GM19397 (cell line): Measurements from ENCODE around the gene DCK.
"Not testable (repeated sequence)": the region's sequence is repeated elsewhere in the genome, so short reads cannot be mapped to it uniquely, and the experiment has no call there.

Experiments
- ATAC-seq: cut with Tn5 transposase; IDR thresholded peaks from one replicate; pipeline ENCODE4 v1.9.1; 2021; ENCODE audit warnings: mild to moderate bottlenecking, moderate library complexity; ENCODE audit not compliant: unreplicated experiment

The DCK gene

DNA sequence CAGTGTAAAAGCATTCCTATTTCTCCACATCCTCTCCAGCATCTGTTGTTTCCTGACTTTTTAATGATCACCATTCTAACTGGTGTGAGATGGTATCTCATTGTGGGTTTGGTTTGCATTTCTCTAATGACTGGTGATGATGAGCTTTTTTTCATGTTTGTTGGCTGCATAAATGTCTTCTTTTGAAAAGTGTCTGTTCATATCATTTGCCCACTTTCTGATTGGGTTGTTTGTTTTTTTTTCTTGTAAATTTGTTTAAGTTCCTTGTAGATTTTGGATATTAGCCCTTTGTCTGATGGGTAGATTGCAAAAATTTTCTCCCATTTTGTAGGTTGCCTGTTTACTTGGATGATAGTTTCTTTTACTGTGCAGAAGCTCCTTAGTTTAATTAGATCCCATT lies 6.2 kb downstream of the DCK start:
- ATAC-seq = not testable (repeated sequence)

DNA sequence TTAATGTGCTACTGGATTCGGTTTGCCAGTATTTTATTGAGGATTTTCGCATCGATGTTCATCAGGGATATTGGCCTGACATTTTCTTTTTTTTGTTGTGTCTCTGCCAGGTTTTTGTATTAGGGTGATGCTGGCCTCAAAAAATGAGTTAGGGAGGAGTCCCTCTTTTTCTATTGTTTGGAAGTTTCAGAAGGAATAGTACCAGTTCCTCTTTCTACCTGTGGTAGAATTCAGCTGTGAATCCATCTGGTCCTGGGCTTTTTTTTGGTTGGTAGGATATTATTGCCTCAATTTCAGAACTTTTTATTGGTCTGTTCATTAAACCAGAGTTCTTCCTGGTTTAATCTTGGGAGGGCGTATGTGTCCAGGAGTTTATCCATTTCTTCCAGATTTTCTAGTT lies 7.9 kb downstream of the DCK start:
- ATAC-seq = not testable (repeated sequence)

DNA sequence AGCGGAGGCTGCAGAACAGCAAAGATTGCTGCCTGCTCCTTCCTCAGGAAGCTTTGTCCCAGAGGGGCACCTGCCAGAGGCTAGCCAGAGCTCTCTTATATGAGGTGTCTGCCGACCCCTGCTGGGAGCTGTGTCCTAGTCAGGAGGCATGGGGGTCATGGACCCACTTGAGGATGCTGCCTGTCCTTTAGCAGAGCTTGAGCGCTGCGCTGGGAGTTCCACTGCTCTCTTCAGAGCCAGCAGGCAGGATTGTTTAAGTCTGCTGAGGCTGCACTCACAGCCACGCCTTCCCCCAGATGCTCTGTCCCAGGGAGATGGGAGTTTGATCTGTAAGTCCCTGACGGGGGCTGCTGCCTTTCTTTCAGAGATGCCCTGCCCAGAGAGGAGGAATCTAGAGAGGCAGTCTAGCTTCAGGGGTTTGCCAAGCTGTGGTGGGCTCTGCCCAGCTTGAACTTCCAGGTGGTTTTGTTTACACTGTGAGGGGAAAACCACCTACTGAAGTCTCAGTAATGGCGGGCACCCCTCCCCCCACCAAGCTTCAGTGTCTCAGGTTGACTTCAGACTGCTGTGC lies 10.9 kb downstream of the DCK start:
- peak; percentile 40 for ATAC-seq

DNA sequence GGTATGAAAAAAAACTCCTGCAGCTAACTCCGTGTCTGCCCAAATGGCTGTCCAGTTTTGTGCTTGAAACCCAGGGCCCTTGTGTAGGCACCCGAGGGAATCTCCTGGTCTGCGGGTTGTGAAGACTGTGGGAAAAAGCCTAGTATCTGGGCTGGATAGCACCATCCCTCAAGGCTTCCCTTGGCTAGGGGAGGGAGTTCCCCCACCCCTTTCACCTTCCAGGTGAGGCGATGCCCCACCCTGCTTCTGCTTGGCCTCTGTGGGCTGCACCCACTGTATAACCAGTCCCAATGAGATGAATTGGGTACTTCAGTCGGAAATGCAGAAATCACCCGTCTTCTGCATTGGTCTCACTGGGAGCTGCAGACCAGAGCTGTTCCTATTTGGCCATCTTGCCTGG lies 11.6 kb downstream of the DCK start:
- ATAC-seq = not testable (repeated sequence)

DNA sequence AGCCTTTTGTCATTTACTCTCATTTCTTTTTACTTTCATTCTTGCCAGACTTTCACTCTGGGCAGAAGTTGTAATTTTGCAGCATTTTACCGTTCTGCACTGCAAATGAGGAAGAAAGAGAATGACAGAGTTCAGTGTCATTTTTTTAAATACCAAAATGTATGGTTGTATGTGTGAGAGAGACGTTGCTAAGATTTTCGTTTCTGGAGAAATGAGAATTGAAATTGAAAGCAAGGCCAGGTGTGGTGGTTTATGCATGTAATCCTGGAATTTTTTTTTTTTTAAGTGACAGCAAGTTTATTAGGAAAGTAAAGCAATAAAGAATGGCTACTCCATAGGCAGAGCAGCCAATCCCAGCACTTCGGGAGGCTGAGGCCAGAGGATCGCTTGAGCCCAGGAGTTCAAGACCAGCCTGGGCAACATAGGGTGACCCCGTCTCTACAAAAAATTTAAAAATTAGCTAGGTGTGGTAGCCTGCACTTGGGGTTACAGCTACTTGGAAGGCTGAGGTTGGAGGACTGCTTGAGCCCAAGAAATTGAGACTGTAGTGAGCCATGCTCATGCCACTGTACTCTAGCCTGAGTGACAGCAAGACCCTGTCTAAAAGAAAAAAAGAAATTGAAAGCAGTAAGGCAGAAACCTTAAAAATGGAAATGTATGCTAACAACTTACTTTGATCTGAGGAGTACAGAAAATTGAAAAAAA lies 12.9 kb downstream of the DCK start:
- peak; percentile 75 for ATAC-seq

DNA sequence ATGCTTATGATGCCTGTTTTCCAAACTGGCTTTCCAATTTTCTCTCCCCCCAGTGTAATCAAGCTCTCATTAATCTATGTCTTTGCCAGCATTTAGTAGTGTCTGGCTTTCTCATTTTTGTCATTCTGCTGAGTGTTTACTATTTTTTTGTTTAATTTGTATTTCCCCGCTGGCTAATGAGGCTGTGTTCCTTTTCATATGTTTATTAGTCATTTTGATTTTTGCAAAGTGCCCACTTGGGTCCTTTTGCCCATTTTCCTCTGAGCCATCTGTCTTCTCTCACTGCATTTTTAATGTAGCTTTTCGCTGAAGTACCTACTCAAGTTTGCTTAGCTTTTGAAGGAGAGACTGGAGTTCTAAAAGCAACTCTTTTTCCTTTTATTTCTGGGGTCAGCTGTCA lies 14.7 kb downstream of the DCK start:
- no peak for ATAC-seq

DNA sequence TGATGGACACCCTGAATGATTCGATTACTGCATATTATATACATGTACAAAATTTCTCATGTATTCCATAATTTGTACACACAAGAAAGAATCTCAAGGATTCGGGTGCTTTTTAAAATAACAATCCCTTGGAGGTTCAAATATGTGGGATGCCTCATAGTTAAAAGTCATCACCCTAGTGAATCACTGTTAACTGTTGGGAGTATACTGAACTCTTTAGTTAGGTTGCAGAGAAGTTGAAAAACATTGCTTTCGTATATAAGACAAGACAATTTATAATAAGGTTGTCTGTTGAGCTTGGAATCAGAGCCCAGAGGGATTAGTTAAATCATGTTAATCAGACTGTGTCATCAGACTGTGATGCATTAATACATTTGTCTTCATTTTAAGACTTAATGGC lies 15.6 kb downstream of the DCK start:
- no peak for ATAC-seq

DNA sequence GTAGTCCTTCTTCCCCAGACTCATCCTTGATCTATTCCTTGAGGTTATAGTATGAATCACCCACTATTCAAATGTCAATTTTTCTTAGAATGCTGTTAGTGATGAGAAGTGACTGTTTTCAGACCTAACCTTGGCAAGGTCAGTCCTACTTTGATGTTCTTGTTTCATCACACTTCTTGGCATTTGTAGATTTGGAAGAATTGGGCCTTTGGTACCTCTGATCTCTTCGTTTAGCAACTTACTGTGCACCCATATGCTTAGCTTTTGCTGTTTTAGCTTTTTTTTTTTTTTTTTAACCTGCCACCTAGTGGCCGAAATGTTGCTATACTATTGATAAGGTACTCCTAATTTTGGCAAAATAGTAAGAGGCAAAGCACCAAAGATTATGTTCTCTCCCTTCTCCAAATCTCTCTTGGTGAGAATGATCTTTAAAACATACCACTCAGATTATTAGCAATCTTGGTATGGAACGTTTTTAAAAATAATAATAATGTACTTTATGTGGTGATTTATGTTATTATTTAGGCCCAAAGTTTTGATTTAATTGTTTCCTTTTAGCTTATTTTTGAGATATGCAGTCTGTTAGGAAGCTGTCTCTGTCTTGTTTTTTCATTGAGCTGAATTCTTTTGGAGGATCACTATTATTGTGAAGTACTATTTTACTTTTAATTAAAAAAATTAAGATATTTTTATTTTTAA lies 16.6 kb downstream of the DCK start:
- ATAC-seq = no peak

DNA sequence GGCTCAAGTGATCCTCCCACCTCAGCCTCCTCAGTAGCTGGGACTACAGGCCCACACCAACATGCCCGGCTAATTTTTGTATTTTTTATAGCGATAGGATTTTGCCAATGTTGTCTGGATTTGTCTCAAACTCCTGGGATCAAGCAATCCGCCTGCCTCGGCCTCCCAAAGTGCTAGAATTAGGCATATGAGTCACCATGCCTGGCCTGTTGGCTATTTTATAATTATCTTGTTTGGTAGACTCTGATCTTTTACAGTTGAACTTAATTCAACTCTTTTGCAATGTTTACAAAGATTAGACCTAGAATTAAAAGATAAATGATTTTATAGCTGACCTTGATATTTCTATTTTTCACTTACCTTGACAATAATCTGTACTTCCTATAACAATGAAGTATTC lies 18.0 kb downstream of the DCK start:
- ATAC-seq = no peak

DNA sequence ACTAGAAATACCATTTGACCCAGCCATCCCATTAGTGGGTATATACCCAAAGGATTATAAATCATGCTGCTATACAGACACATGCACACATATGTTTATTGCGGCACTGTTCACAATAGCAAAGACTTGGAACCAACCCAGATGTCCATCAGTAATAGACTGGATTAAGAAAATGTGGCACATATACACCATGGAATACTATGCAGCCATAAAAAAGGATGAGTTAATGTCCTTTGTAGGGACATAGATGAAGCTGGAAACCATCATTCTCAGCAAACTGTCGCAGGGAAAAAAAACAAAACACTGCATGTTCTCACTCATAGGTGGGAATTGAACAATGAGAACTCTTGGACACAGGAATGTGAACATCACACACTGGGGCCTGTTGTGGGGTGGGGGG lies 23.9 kb downstream of the DCK start:
- ATAC-seq = not testable (repeated sequence)

DNA sequence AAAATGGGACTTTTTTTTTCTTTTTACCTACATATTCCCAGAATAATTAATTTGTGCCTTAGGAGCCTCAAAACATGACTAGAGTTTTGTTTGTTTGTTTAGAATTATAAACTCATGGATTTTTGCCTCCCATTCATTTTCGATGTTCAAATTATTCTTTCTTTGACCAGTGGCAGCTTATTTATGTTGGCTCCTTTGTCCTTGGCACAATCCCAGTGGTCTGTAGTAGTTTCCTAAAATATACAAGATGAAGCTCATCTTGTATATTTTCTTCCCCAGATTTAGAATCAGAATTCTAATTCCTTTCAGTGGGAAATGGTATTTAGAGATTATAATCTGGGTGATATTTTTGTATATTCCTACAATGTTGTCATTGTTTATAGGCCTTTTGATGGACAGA lies 27.2 kb downstream of the DCK start:
- ATAC-seq = no peak

DNA sequence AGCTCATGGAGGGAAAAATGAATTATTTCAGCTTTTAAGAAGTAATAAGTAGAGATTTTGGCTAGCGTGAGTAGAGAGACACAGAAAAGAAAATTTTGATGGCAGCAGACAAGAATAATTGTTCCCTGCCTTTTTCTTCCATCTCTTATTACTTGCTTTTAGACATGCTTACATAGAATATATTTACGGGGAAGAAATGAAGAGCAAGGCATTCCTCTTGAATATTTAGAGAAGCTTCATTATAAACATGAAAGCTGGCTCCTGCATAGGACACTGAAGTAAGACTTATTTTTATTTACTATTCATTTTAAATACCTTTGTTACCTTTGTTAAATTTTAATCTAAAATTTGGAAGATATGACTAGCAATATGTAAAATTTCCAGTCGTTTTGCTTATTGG lies 32.2 kb downstream of the DCK start:
- ATAC-seq = no peak

DNA sequence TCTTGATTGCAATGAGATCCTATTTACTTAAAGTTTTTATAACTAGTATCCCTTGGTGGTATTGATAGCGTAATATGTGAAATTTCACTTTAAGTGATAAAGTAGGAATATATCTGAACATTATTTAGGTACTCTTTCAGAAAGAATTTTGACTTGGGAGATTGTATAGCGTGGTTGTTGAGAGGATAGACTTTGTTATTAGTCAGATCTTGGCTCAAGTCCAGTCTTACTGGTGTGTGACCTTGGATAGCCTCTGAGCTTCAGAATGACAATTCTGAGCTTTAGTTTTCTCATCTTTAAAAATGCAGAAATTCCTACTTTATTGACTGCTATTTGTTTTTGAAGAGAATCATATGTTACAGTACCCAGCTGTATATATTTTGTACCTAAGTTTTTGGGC lies 32.6 kb downstream of the DCK start:
- ATAC-seq = no peak

DNA sequence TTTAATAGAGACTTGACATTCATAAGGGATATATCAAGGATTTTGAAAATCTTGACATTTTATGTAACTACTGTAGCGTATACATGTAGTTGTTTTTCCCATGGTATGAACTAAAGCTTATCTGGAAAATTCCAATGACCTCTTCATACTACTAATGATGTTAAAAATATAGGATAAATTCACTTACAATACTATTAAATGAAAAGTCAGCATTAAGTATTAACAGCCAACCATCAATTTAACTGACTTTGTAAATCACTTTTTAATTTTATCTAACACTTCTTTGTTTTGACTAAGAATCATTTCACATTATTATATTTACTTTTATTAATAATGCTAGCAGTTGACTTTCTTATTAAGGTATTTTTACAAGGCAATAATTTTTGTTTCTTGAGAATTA lies 34.2 kb downstream of the DCK start:
- no peak for ATAC-seq

DNA sequence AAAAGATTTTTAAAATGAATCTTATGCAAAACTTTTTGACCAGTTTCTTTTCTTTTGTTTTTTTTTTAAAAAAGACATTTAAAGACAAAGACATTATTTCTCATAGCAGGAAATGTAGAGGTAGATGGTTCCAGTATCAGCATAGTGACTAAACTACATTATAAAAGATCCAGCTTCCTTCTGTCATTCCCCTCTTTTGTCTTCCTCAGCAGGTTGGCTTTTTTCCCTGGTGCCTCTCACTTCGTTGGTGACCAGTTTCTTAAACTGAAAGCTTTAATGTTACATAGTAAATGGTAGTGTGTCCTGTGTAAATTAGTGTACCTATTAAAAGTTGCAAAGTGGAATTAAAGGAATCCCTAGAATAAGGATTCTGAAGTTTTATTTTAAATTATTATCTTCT lies 36.1 kb downstream of the DCK start:
- no peak for ATAC-seq

DNA sequence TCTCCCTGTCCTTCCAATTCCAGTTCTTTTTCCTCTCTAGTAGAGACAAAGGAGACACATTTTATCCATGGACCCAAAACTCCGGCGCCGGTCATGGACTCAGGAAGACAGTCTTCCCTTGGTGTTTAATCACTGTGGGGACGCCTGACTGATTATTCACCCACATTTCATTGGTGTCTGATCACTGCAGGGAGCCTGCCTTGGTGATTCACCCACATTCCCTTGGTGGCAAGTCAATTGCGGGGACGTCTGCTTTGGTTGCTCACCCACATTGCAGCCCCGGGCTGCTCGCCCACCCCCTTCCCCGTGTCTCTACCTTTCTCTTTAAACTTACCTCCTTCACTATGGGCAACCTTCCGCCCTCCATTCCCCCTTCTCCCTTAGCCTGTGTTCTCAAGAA lies 38.7 kb downstream of the DCK start:
- ATAC-seq = not testable (repeated sequence)

DNA sequence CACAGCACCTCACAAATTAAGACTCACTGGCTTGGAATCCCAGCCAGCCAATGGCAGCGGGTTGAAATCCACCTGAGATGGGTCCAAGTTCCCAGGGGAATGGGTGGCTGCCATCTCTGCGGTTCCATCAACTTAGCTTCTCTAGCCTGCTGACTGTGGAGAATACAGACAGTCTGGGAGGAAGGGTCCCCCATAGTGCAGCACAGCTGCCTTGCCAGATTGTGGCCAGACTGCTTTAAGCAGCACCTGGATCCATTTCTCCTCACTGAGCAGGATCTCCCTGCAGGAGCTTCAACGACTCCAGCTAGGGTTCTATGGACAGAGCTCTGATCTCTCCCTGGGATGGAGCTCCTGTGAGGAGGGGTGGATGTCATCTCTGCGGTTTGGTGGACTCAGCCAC lies 51.8 kb downstream of the DCK start:
- no peak for ATAC-seq

DNA sequence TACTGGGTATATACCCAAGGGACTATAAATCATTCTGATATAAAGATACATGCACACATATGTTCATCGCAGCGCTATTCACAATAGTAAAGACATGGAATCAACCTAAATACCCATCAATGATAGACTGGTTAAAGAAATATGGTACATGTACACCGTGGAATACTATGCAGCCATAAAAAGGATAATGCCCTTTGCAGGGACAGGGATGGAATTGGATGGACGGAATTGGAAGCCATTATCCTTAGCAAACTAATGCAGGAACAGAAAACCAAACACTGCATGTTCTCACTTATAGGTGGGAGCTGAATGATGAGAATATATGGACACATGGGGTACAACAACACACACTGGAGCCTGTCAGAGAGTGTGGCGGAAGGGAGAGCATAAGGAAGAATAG lies 55.9 kb downstream of the DCK start:
- no peak for ATAC-seq

DNA sequence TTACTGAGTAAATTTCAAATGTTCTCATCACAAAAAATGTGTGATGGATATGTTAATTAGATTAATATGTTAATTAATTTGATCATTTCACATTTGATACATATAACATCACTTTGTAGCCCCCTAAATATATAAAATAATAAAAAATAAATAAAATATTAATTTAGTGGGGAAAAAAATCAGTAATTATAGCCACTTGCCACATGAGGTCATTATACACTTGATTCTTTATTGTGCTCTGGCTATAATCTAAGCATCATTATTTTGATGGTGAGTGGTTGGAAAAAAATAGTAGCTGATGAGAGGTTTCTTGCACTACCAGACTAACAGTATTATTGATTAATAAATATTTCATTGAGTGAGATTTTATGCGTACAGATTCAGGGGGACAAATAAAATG lies 57.4 kb downstream of the DCK start:
- no peak for ATAC-seq

DNA sequence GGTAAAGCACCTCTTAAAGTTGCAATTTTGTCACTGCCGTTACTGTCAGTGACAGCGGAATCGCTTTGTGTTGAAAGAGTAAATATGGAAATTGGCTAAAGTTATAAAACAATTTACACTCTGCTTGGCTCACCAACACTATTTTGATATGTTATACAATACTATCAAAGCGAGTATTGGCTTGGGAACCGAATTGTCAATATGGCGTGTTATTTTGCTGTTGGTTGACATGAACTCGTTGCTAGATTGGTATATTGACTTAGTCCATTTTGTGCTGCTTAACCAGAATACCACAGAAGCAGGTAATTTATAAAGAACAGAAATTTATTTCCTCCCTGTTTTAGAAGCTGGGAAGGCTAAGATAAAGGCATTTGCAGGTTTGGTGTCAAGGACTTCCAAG lies 58.6 kb downstream of the DCK start:
- no peak for ATAC-seq

DNA sequence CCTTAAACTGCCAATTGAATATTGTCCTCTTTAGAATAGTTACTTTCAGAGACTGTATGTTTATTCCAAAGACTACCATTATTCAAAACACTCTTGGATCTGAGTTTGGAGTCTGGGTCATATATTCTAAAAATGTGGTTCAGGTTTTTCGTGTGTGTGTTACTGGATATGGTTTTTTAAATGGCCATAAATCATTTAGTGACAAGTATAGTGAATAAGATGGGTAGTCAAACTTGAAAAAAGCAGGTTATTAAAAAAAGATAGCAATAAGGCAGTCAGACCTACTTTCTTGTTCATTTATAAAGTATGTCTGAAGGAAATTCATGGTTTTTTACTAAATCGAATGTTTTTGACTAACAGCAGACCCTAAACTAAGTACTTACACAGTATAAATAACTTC lies 59.3 kb downstream of the DCK start:
- ATAC-seq = no peak

DNA sequence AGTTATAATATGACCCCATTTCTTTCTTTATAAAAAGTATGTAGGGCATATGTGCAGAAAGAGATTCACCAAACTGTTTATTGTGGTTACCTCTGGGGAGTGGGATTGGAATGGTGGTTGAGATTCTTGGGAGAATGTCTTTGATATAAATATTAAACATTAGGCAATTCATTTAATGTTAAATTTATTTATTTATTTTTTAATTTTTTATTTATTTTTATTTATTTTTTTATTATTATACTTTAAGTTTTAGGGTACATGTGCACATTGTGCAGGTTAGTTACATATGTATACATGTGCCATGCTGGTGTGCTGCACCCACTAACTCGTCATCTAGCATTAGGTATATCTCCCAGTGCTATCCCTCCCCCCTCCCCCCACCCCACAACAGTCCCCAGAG lies 60.2 kb downstream of the DCK start:
- ATAC-seq = not testable (repeated sequence)
